ENCODE results near the gene LBH.

- TF ChIP-seq, protein P1, sequence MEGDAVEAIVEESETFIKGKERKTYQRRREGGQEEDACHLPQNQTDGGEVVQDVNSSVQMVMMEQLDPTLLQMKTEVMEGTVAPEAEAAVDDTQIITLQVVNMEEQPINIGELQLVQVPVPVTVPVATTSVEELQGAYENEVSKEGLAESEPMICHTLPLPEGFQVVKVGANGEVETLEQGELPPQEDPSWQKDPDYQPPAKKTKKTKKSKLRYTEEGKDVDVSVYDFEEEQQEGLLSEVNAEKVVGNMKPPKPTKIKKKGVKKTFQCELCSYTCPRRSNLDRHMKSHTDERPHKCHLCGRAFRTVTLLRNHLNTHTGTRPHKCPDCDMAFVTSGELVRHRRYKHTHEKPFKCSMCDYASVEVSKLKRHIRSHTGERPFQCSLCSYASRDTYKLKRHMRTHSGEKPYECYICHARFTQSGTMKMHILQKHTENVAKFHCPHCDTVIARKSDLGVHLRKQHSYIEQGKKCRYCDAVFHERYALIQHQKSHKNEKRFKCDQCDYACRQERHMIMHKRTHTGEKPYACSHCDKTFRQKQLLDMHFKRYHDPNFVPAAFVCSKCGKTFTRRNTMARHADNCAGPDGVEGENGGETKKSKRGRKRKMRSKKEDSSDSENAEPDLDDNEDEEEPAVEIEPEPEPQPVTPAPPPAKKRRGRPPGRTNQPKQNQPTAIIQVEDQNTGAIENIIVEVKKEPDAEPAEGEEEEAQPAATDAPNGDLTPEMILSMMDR (IDR thresholded peaks at IDR 0.05): no peak
- TF ChIP-seq EP300 (IDR thresholded peaks at IDR 0.05) (no peak), POLR2AphosphoS5 (IDR thresholded peaks at IDR 0.05) (no peak), POLR2A (IDR thresholded peaks at IDR 0.05) (no peak)
Measured at GRCh38 chr2:30213907-30214463, 17.3 kb upstream of the LBH start.

All from gastroesophageal sphincter (tissue), 3 donors.